LNCaP clone FGC (cell line): ENCODE measurements around the gene COX4I1.

Experiments
- DNase-seq: peaks from one replicate; pipeline ENCODE4 v3.0.0-alpha.2; 2011; ENCODE audit warnings: low read depth
- H3K4me3 ChIP-seq: 2 replicates; pipeline ENCODE4 v1.5.1; 2011; ENCODE audit warnings: mild to moderate bottlenecking, low read depth, low read length, control low read depth
- CTCF ChIP-seq: IDR thresholded peaks from 2 replicates; pipeline ENCODE4 v1.5.1; 2012; ENCODE audit warnings: mild to moderate bottlenecking; ENCODE audit not compliant: control insufficient read depth, insufficient read depth; ENCODE audit errors: extremely low read depth

The COX4I1 gene

GRCh38 chr16:85767531-85767930 lies 32.0 kb upstream of the COX4I1 start:
- TF ChIP-seq CTCF = no peak
- DNase-seq = no peak
- no peak overlapping the region for H3K4me3 ChIP-seq

GRCh38 chr16:85768199-85768598 lies 31.3 kb upstream of the COX4I1 start:
- H3K4me3 ChIP-seq = no peak overlapping the region
- TF ChIP-seq CTCF = no peak
- no peak for DNase-seq

GRCh38 chr16:85770741-85771140 lies 28.8 kb upstream of the COX4I1 start:
- H3K4me3 ChIP-seq = no peak overlapping the region
- no peak for TF ChIP-seq CTCF
- DNase-seq = peak; percentile 36

GRCh38 chr16:85773044-85773443 lies 26.5 kb upstream of the COX4I1 start:
- TF ChIP-seq CTCF = no peak
- no peak overlapping the region for H3K4me3 ChIP-seq
- no peak for DNase-seq

GRCh38 chr16:85774136-85774535 lies 25.4 kb upstream of the COX4I1 start:
- no peak overlapping the region for H3K4me3 ChIP-seq
- no peak for DNase-seq
- no peak for TF ChIP-seq CTCF

- no peak for DNase-seq
- TF ChIP-seq CTCF = no peak
- no peak overlapping the region for H3K4me3 ChIP-seq
These were observed 24.7 kb upstream of the COX4I1 start for GRCh38 chr16:85774811-85775210.

GRCh38 chr16:85777583-85778310 lies 21.7 kb upstream of the COX4I1 start:
- DNase-seq = peak; percentile 67
- H3K4me3 ChIP-seq = no peak overlapping the region
- no peak for TF ChIP-seq CTCF
